HepG2 (cell line): ENCODE measurements around the gene IGLON5. TPM values are rescaled to one million over a fixed set of nuclear protein-coding genes. Genes with fewer than 3 reads are reported as not detected.

ENCODE experiments used
- FOXA1 ChIP-seq, 2 experiments: fragments of 450-650 bp in 1 of 2; sonication (generic) in 1 of 2; formaldehyde crosslinking in 1 of 2; IDR thresholded peaks; 2 replicates each; pipeline versions ENCODE4 v1.4.0 to v1.6.1; 2016 to 2020; ENCODE audit warnings: missing genetic modification reagents in 1 of 2
- GATA4 ChIP-seq: sonication (generic); IDR thresholded peaks from 2 replicates; pipeline ENCODE4 v1.6.1; 2016; ENCODE audit warnings: antibody characterized with exemption, low read depth, borderline replicate concordance
- GLI4 ChIP-seq: sonication (generic); formaldehyde crosslinking; IDR thresholded peaks from 2 replicates; pipeline ENCODE4 v1.5.1; 2020; ENCODE audit warnings: missing genetic modification reagents, mild to moderate bottlenecking, moderate library complexity, borderline replicate concordance
- HDAC6 ChIP-seq: fragments of 200-600 bp; sonication (generic); IDR thresholded peaks from 2 replicates; pipeline ENCODE4 v1.7.0; 2017; ENCODE audit warnings: mild to moderate bottlenecking, antibody characterized with exemption, low read length, low read depth
- HOXA7 ChIP-seq: sonication (generic); formaldehyde crosslinking; IDR thresholded peaks from 2 replicates; pipeline ENCODE4 v1.8.1; 2022; ENCODE audit warnings: mild to moderate bottlenecking, missing genetic modification reagents, moderate library complexity
- MTF1 ChIP-seq: sonication (generic); formaldehyde crosslinking; IDR thresholded peaks from 2 replicates; pipeline ENCODE4 v1.5.0; 2020; ENCODE audit warnings: missing genetic modification reagents
- PCBP2 ChIP-seq: fragments of 200-400 bp; formaldehyde crosslinking; optimal IDR thresholded peaks from 2 replicates; pipeline ENCODE3; 2018; ENCODE audit warnings: low read length, low read depth; ENCODE audit not compliant: poor library complexity, severe bottlenecking
- POLR2AphosphoS2 ChIP-seq: IDR thresholded peaks from 2 replicates; pipeline ENCODE4 v1.6.1; 2011; ENCODE audit warnings: low read depth, low read length, improper control_type of control experiment
- REL ChIP-seq: sonication (generic); formaldehyde crosslinking; conservative IDR thresholded peaks from 2 replicates; pipeline ENCODE4 v1.8.0; 2022; ENCODE audit warnings: mild to moderate bottlenecking, missing genetic modification reagents, moderate library complexity
- SALL2 ChIP-seq: sonication (generic); formaldehyde crosslinking; IDR thresholded peaks from 2 replicates; pipeline ENCODE4 v1.8.1; 2023; ENCODE audit warnings: mild to moderate bottlenecking, missing genetic modification reagents, inconsistent platforms
- SP2 ChIP-seq: sonication (generic); formaldehyde crosslinking; IDR thresholded peaks from 2 replicates; pipeline ENCODE4 v1.5.1; 2020; ENCODE audit warnings: mild to moderate bottlenecking, missing genetic modification reagents
- SRSF1 ChIP-seq: fragments of 200-400 bp; formaldehyde crosslinking; optimal IDR thresholded peaks from 2 replicates; pipeline ENCODE3; 2017; ENCODE audit warnings: mild to moderate bottlenecking, low read depth, low read length, moderate library complexity
- SRY ChIP-seq: sonication (generic); formaldehyde crosslinking; IDR thresholded peaks from 2 replicates; pipeline ENCODE4 v1.8.0; 2022; ENCODE audit warnings: mild to moderate bottlenecking, missing genetic modification reagents
- ZFP82 ChIP-seq: sonication (generic); formaldehyde crosslinking; IDR thresholded peaks from 2 replicates; pipeline ENCODE4 v1.5.1; 2020; ENCODE audit warnings: mild to moderate bottlenecking, missing genetic modification reagents, borderline replicate concordance
- ZFX ChIP-seq: sonication (generic); formaldehyde crosslinking; IDR thresholded peaks from 2 replicates; pipeline ENCODE4 v1.4.0; 2020; ENCODE audit warnings: mild to moderate bottlenecking, low read depth, missing genetic modification reagents, moderate library complexity
- ZNF569 ChIP-seq: sonication (generic); formaldehyde crosslinking; IDR thresholded peaks from 2 replicates; pipeline ENCODE4 v1.5.0; 2020; ENCODE audit warnings: mild to moderate bottlenecking, missing genetic modification reagents, moderate library complexity, borderline replicate concordance
- ZNF788 ChIP-seq: sonication (generic); formaldehyde crosslinking; IDR thresholded peaks from 2 replicates; pipeline ENCODE4 v1.5.0; 2020; ENCODE audit warnings: mild to moderate bottlenecking, missing genetic modification reagents, borderline replicate concordance
- ZSCAN22 ChIP-seq: sonication (generic); formaldehyde crosslinking; IDR thresholded peaks from 2 replicates; pipeline ENCODE4 v1.4.0; 2020; ENCODE audit warnings: mild to moderate bottlenecking, missing genetic modification reagents
- ZSCAN25 ChIP-seq: sonication (generic); formaldehyde crosslinking; IDR thresholded peaks from 2 replicates; pipeline ENCODE4 v1.8.0; 2022; ENCODE audit warnings: mild to moderate bottlenecking, missing genetic modification reagents
- polyA plus RNA-seq, 8 experiments: library from polyadenylated mRNA; depleted of rRNA in 3 of 8; stranded (reverse) in 7 of 8; unstranded in 1 of 8; fragments of >200 nt; fragmentation: Illumina TruSeq in 4 of 8; extraction: Trizol in 4 of 8; gene quantifications; 2 replicates each; pipeline versions ENCODE4 v1.2.1 to v1.2.3, GENCODE V29; 2011 to 2016; ENCODE audit warnings: low read depth in 4 of 8, missing spikeins in 1 of 8, mixed read lengths in 1 of 8; ENCODE audit not compliant: insufficient read depth in 1 of 8
- total RNA-seq, 5 experiments: library from RNA; depleted of rRNA; stranded (reverse); fragments of >200 nt; fragmentation: Illumina TruSeq; extraction: Trizol; gene quantifications; 2 replicates each; pipeline ENCODE4 v1.2.3, GENCODE V29; 2016; ENCODE audit warnings: low read depth in 1 of 5
- TF ChIP-seq, protein P1 (sequence below): sonication (generic); formaldehyde crosslinking; IDR thresholded peaks from 2 replicates; pipeline ENCODE4 v1.5.1; 2020; ENCODE audit warnings: missing genetic modification reagents, mild to moderate bottlenecking, borderline replicate concordance
- TF ChIP-seq, protein P2 (sequence below): sonication (generic); formaldehyde crosslinking; IDR thresholded peaks from 2 replicates; pipeline ENCODE4 v1.4.0; 2020; ENCODE audit warnings: mild to moderate bottlenecking, low read depth, missing genetic modification reagents
- TF ChIP-seq, protein P3 (sequence below): IDR thresholded peaks from 2 replicates; pipeline ENCODE4 v1.6.1; 2016; ENCODE audit warnings: missing biosample characterization, missing genetic modification reagents, low read depth
- TF ChIP-seq, protein P4 (sequence below): sonication (generic); formaldehyde crosslinking; IDR thresholded peaks from 2 replicates; pipeline ENCODE4 v1.9.0; 2021; ENCODE audit warnings: missing genetic modification reagents, mild to moderate bottlenecking, borderline replicate concordance

Gene IGLON5
- total and polyA plus RNA-seq, 2 of the 13 experiments (the other 11 are each of a cell fraction or from before 2014, with no cell fraction given): 0.04 to 5.7 TPM

DNA sequence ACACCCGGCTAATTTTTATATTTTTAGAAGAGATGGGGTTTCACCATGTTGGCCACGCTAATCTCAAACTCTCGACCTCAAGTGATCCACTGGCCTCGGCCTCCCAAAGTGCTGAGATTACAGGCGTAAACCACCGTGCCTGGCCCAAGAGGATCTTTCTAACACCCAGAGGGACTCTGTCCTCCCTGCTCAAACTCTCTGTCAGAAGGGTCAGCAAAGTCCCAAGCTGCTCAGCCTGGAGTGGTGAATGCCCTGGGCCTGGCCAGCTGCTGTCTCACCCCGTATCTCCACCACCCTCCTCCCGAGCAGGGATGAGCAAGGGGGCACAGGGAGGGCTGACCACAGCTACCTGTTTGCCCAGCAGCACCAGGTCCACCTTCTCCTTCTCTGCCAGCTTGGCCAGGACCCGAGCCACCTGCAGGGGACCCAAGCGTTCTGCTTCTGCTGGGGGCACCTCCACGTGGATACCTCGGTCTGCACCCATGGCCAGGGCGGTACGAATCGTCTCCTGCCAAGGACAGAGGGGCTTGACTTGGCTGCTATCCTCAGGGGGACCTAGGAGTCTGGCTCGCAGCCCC is 41.4 kb downstream of the IGLON5 start (continued):
- TF ChIP-seq ZSCAN22 (CRISPR knock-in tag): no peak
- TF ChIP-seq ZNF569 (CRISPR knock-in tag): no peak
- TF ChIP-seq POLR2AphosphoS2: no peak
- TF ChIP-seq, protein P1, sequence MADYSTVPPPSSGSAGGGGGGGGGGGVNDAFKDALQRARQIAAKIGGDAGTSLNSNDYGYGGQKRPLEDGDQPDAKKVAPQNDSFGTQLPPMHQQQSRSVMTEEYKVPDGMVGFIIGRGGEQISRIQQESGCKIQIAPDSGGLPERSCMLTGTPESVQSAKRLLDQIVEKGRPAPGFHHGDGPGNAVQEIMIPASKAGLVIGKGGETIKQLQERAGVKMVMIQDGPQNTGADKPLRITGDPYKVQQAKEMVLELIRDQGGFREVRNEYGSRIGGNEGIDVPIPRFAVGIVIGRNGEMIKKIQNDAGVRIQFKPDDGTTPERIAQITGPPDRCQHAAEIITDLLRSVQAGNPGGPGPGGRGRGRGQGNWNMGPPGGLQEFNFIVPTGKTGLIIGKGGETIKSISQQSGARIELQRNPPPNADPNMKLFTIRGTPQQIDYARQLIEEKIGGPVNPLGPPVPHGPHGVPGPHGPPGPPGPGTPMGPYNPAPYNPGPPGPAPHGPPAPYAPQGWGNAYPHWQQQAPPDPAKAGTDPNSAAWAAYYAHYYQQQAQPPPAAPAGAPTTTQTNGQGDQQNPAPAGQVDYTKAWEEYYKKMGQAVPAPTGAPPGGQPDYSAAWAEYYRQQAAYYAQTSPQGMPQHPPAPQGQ (CRISPR knock-in tag): no peak
- TF ChIP-seq ZFX: no peak
- 0 out of 2 replicates have a peak, but pooled peaks have one; percentile 39 for TF ChIP-seq ZSCAN25 (CRISPR knock-in tag)
- TF ChIP-seq, protein P2, sequence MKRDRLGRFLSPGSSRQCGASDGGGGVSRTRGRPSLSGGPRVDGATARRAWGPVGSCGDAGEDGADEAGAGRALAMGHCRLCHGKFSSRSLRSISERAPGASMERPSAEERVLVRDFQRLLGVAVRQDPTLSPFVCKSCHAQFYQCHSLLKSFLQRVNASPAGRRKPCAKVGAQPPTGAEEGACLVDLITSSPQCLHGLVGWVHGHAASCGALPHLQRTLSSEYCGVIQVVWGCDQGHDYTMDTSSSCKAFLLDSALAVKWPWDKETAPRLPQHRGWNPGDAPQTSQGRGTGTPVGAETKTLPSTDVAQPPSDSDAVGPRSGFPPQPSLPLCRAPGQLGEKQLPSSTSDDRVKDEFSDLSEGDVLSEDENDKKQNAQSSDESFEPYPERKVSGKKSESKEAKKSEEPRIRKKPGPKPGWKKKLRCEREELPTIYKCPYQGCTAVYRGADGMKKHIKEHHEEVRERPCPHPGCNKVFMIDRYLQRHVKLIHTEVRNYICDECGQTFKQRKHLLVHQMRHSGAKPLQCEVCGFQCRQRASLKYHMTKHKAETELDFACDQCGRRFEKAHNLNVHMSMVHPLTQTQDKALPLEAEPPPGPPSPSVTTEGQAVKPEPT (CRISPR knock-in tag): no peak
- no peak for TF ChIP-seq HOXA7 (CRISPR knock-in tag)
- TF ChIP-seq ZFP82: no peak
- no peak for TF ChIP-seq HDAC6
- TF ChIP-seq FOXA1 (IDR thresholded peaks at IDR 0.05): no peak
- no peak for TF ChIP-seq FOXA1 (CRISPR knock-in tag; IDR thresholded peaks at IDR 0.05)
- TF ChIP-seq, protein P3, sequence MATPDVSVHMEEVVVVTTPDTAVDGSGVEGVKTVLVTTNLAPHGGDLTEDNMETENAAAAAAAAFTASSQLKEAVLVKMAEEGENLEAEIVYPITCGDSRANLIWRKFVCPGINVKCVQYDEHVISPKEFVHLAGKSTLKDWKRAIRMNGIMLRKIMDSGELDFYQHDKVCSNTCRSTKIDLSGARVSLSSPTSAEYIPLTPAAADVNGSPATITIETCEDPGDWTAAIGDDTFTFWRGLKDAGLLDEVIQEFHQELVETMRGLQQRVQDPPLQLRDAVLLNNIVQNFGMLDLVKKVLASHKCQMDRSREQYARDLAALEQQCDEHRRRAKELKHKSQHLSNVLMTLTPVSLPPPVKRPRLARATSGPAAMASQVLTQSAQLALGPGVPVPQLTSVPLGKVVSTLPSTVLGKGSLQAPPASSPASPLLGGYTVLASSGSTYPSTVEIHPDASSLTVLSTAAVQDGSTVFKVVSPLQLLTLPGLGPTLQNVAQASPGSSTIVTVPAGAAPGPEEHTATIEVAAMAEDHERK (CRISPR knock-in tag): no peak
- peak; percentile 59; the same call in 1 of the 2 replicates for TF ChIP-seq ZNF788 (CRISPR knock-in tag)
- TF ChIP-seq GATA4: no peak
- TF ChIP-seq SP2: no peak
- no peak for TF ChIP-seq REL
- TF ChIP-seq SALL2: no peak
- TF ChIP-seq SRSF1: no peak
- TF ChIP-seq SRY (CRISPR knock-in tag): no peak
- TF ChIP-seq GLI4: no peak
- no peak for TF ChIP-seq MTF1 (CRISPR knock-in tag)
- no peak for TF ChIP-seq PCBP2
- TF ChIP-seq, protein P4, sequence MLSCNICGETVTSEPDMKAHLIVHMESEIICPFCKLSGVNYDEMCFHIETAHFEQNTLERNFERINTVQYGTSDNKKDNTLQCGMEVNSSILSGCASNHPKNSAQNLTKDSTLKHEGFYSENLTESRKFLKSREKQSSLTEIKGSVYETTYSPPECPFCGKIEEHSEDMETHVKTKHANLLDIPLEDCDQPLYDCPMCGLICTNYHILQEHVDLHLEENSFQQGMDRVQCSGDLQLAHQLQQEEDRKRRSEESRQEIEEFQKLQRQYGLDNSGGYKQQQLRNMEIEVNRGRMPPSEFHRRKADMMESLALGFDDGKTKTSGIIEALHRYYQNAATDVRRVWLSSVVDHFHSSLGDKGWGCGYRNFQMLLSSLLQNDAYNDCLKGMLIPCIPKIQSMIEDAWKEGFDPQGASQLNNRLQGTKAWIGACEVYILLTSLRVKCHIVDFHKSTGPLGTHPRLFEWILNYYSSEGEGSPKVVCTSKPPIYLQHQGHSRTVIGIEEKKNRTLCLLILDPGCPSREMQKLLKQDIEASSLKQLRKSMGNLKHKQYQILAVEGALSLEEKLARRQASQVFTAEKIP (CRISPR knock-in tag): no peak
